B cell (primary cell): ENCODE results near the gene STARD3. TPM values are rescaled to one million over a fixed set of nuclear protein-coding genes. Genes with fewer than 3 reads are reported as not detected.

Experiments used
- ATAC-seq: fragments of 200-7000 bp; cut with Tn5 transposase; one replicate; pipeline ENCODE4 v1.10.0; 2021; ENCODE audit warnings: low read depth, mild to moderate bottlenecking, moderate number of reproducible peaks, moderate library complexity
- CTCF ChIA-PET: fragments of 350-600 bp; sonication (Branson Sonifier 250); formaldehyde crosslinking; loops from one replicate; lab custom pipeline; 2021; ENCODE audit warnings: antibody characterized with exemption, inconsistent platforms; lab: Charles Lee
- POLR2A ChIA-PET: fragments of 350-600 bp; sonication (Branson Sonifier 250); formaldehyde crosslinking; loops from one replicate; lab custom pipeline; 2021; ENCODE audit warnings: antibody characterized with exemption; lab: Charles Lee
- DNase-seq: peaks from one replicate; pipeline ENCODE4 v3.0.0; 2013
- H2AFZ ChIP-seq: 2 replicates; pipeline ENCODE4 v1.6.1; 2012; ENCODE audit warnings: mild to moderate bottlenecking, low read depth, low read length; ENCODE audit not compliant: insufficient read depth, poor library complexity, severe bottlenecking
- H3K27ac ChIP-seq, 2 donors: 1 replicate in 1 of 2; 2 replicates in 1 of 2; pipeline ENCODE4 v1.5.1; 2012 to 2013; ENCODE audit warnings: low read length in 2 of 2, mild to moderate bottlenecking in 2 of 2, moderate library complexity in 1 of 2
- H3K27me3 ChIP-seq, 4 experiments: fragments of 200-600 bp in 1 of 4; sonication (generic) in 1 of 4; replicated peaks in 1 of 4; 1 replicate in 2 of 4; 2 replicates in 2 of 4; pipeline versions ENCODE4 v1.6.1 to v1.7.0; 2013 to 2016; ENCODE audit warnings: low read length in 3 of 4, mild to moderate bottlenecking in 2 of 4, mixed read lengths in 1 of 4, moderate library complexity in 1 of 4; ENCODE audit not compliant: insufficient read depth in 4 of 4, control insufficient read depth in 3 of 4; ENCODE audit errors: control extremely low read depth in 1 of 4
- H3K36me3 ChIP-seq, 2 experiments: replicated peaks in 1 of 2; 1 replicate in 1 of 2; 2 replicates in 1 of 2; pipeline versions ENCODE4 v1.6.1 to v1.7.1; 2013; ENCODE audit warnings: low read length in 1 of 2; ENCODE audit not compliant: insufficient read depth in 2 of 2, control insufficient read depth in 1 of 2; ENCODE audit errors: control extremely low read depth in 1 of 2, extremely low read depth in 1 of 2
- H3K4me1 ChIP-seq, 2 donors: fragments of 200-600 bp in 1 of 2; sonication (generic) in 1 of 2; 1 replicate in 1 of 2; 2 replicates in 1 of 2; pipeline versions ENCODE4 v1.5.1 to v1.6.1; 2013 to 2017; ENCODE audit warnings: low read length in 2 of 2; ENCODE audit not compliant: control insufficient read depth in 2 of 2, insufficient read depth in 2 of 2
- H3K4me2 ChIP-seq: replicated peaks from 2 replicates; pipeline ENCODE3; 2012; ENCODE audit warnings: mild to moderate bottlenecking, low read depth, low read length; ENCODE audit not compliant: poor library complexity, severe bottlenecking
- H3K4me3 ChIP-seq, 5 experiments: fragments of 200-600 bp in 1 of 5; sonication (generic) in 1 of 5; 1 replicate in 3 of 5; 2 replicates in 2 of 5; pipeline versions ENCODE4 v1.5.1 to v1.7.0; 2011 to 2016; ENCODE audit warnings: low read length in 4 of 5, mild to moderate bottlenecking in 4 of 5, low read depth in 2 of 5, control low read depth in 1 of 5, moderate library complexity in 1 of 5; ENCODE audit not compliant: insufficient read depth in 1 of 5; ENCODE audit errors: control extremely low read depth in 1 of 5, extremely low read depth in 1 of 5
- H3K79me2 ChIP-seq: fragments of 200-600 bp; sonication (generic); one replicate; pipeline ENCODE4 v1.6.0; 2016; ENCODE audit warnings: low read length; ENCODE audit not compliant: control insufficient read depth, insufficient read depth
- H3K9ac ChIP-seq: fragments of 200-600 bp; sonication (generic); 2 replicates; pipeline ENCODE4 v1.6.1; 2017; ENCODE audit warnings: mild to moderate bottlenecking, low read length, moderate library complexity
- H3K9me3 ChIP-seq, 3 donors: one replicate each; pipeline versions ENCODE4 v1.6.1 to v1.7.1; 2013; ENCODE audit warnings: low read length in 2 of 3; ENCODE audit not compliant: control insufficient read depth in 2 of 3, insufficient read depth in 1 of 3; ENCODE audit errors: control extremely low read depth in 1 of 3
- H4K20me1 ChIP-seq: 2 replicates; pipeline ENCODE4 v1.6.0; 2012; ENCODE audit warnings: mild to moderate bottlenecking, low read length; ENCODE audit not compliant: insufficient read depth, control insufficient read depth, poor library complexity, severe bottlenecking
- H3K27ac Mint-ChIP-seq: one replicate; pipeline ENCODE4 v1.8.0; 2021; ENCODE audit warnings: mixed read lengths
- H3K27me3 Mint-ChIP-seq: one replicate; pipeline ENCODE4 v1.8.0; 2021; ENCODE audit warnings: mixed read lengths
- H3K4me1 Mint-ChIP-seq: one replicate; pipeline ENCODE4 v1.8.0; 2021; ENCODE audit warnings: mixed read lengths
- H3K4me3 Mint-ChIP-seq: one replicate; pipeline ENCODE4 v1.8.0; 2021; ENCODE audit warnings: mixed read lengths
- H3K9me3 Mint-ChIP-seq: one replicate; pipeline ENCODE4 v1.8.0; 2022; ENCODE audit warnings: mixed read lengths; ENCODE audit not compliant: insufficient read depth
- EZH2 ChIP-seq: IDR thresholded peaks from 2 replicates; pipeline ENCODE4 v1.6.1; 2012; ENCODE audit warnings: borderline replicate concordance, low read depth, mild to moderate bottlenecking, moderate library complexity, low read length; ENCODE audit not compliant: insufficient read depth, poor library complexity, severe bottlenecking
- WGBS: methylation state at CpG from one replicate; pipeline ENCODE4 v1.1.5; 2013; ENCODE audit warnings: missing lambda C conversion rate; ENCODE audit not compliant: insufficient coverage; 5-methylcytosine and 5-hydroxymethylcytosine counted together
- intact Hi-C: fragments of 100-400 bp; cut with micrococcal nuclease; formaldehyde crosslinking; loops from one replicate; pipeline ENCODE4 v1.10.0; 2022
- polyA plus RNA-seq: library from polyadenylated mRNA; depleted of rRNA; stranded (reverse); fragments of >200 nt; gene quantifications from 2 replicates; pipeline ENCODE4 v1.2.3, GENCODE V29; 2012
- total RNA-seq, 2 donors: library from RNA; stranded (reverse); fragments of 120-200 nt in 1 of 2; gene quantifications; 1 replicate in 1 of 2; 2 replicates in 1 of 2; pipeline versions ENCODE4 v1.2.3 to v1.2.4, GENCODE V29; 2013 to 2022
- TF ChIP-seq, protein P1 (sequence below): fragments of 200-600 bp; IDR thresholded peaks from one replicate; pipeline ENCODE4 v1.8.0; 2022; ENCODE audit warnings: antibody characterized with exemption, mild to moderate bottlenecking

The STARD3 gene
- total and polyA plus RNA-seq, 2 donors (not counting 1 experiment from before 2014, with no cell fraction given): 93.1 to 231 TPM

DNA sequence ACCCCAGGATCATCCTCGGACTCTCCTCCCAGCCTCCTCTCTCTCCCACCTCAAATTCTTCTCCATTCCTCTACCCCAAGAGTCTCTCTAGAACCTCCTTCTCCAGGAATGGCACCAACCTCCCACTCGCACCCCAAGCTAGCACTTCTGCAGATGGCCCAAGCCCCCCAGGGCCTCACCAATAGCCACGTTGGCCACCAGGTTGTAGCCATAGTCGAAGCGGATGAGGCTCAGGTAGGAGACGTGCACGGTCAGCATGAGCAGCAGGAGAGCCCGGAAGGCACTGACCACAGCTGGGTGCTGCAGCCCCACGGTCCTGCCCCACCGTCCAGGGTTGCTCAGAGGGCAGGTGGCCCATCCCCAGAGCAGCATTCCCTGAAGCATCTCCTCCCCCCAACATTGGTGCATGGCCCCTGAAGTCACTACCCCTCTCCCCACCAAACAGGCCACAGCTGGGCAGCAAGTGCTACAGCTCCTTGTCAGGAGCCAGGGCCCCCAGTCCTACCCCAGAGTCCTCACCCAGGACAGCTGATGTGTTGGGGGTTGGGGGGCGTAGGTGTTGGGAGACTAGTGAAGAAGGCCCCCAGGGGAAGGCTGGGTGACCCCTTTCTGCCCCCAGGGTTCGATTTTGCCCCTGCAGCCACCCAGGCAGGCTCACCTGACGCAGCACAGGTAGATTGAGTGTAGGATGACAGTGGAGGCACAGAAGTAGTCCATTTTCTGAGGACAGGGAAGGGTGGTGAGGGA lies 36.6 kb downstream of the STARD3 start:
- Mint-ChIP-seq H3K9me3 (no peaks in the 10 kb centered on the region), H3K4me1 (peaks cover 63% of the 10 kb centered on the region)
- TF ChIP-seq, protein P1, sequence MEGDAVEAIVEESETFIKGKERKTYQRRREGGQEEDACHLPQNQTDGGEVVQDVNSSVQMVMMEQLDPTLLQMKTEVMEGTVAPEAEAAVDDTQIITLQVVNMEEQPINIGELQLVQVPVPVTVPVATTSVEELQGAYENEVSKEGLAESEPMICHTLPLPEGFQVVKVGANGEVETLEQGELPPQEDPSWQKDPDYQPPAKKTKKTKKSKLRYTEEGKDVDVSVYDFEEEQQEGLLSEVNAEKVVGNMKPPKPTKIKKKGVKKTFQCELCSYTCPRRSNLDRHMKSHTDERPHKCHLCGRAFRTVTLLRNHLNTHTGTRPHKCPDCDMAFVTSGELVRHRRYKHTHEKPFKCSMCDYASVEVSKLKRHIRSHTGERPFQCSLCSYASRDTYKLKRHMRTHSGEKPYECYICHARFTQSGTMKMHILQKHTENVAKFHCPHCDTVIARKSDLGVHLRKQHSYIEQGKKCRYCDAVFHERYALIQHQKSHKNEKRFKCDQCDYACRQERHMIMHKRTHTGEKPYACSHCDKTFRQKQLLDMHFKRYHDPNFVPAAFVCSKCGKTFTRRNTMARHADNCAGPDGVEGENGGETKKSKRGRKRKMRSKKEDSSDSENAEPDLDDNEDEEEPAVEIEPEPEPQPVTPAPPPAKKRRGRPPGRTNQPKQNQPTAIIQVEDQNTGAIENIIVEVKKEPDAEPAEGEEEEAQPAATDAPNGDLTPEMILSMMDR: no peak
- TF ChIP-seq EZH2: no peak

DNA sequence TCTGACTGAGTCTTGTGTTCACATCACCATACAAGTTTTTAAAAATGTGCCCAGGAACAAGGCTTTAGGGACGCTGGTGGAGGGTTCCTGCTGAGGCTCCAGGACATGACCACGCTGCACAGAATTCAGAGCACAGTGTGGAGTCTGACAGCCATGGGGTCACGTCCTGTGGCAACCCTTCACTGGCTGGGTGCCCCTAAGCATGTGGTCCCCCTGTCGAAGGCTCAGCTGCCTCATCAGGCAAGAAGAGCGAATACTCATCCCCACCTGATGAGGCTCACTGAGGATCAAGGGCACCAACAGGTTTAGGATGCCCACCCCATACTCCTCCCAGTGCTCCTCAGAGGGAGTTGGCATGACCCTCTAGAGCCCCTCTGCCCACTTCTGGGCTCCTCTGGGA lies 37.2 kb downstream of the STARD3 start:
- H3K79me2 ChIP-seq: no peaks in the 10 kb centered on the region
- TF ChIP-seq EZH2: no peak
- TF ChIP-seq, protein P1: no peak
- WGBS: 84% methylated on average over 5 of the region's 5 CpGs
- Mint-ChIP-seq H3K4me3 (no peak overlapping the region), H3K27me3 (peaks cover 9% of the 10 kb centered on the region), H3K4me1 (peaks cover 67% of the 10 kb centered on the region), H3K27ac (peak overlapping the region; percentile 98), H3K9me3 (no peaks in the 10 kb centered on the region)
- ATAC-seq (no peak), DNase-seq (peak; percentile 10)
- peaks cover 63 to 77% of the 10 kb centered on the region in 2 donors for H3K4me1 ChIP-seq
- H3K9ac ChIP-seq: no peak overlapping the region
- H2AFZ ChIP-seq: no peak overlapping the region
- H3K36me3 ChIP-seq: peaks cover 0 to 5% of the 10 kb centered on the region in 2 experiments
- intact Hi-C loops: no loop called here
- POLR2A ChIA-PET: interaction anchor here (0.6 to 2.8 kb wide), 6 partner anchors 14 to 81 kb away, joined by 3 to 17 read pairs (median 7); partner anchors contain the start of gene PGAP3
- peaks cover 0 to 6% (median 0%) of the 10 kb centered on the region in 3 donors for H3K9me3 ChIP-seq
- CTCF ChIA-PET: interaction anchor here (1.0 to 3.1 kb wide), 5 partner anchors 13 to 52 kb away, joined by 3 to 19 read pairs (median 5); partner anchors contain the start of gene PGAP3
- peak overlapping the region; percentile 59 for H3K4me2 ChIP-seq
- H3K27me3 ChIP-seq: peaks cover 0 to 16% (median 0%) of the 10 kb centered on the region in 4 experiments
- H4K20me1 ChIP-seq: no peaks in the 10 kb centered on the region
- H3K27ac ChIP-seq: peak overlapping the region; percentile 65 to 94
- no peak overlapping the region for H3K4me3 ChIP-seq

More for the DNA sequence above, 36.6 kb downstream of the STARD3 start:
- no peaks in the 10 kb centered on the region for H3K79me2 ChIP-seq
- peak overlapping the region; percentile 59 for H3K4me2 ChIP-seq
- H3K36me3 ChIP-seq: peaks cover 0 to 3% of the 10 kb centered on the region in 2 experiments
- no peaks in the 10 kb centered on the region for H4K20me1 ChIP-seq
- peak overlapping the region; percentile 41 for H3K27ac Mint-ChIP-seq
- no peak overlapping the region for H3K4me3 Mint-ChIP-seq
- H3K27me3 ChIP-seq: peaks cover 0 to 22% (median 0%) of the 10 kb centered on the region in 4 experiments
- no peak overlapping the region for H2AFZ ChIP-seq
- H3K27ac ChIP-seq: peak overlapping the region in 1 of 2 donors; percentile 94
- 87% methylated on average over 13 of the region's 13 CpGs for WGBS
- DNase-seq (no peak), ATAC-seq (no peak)
- peaks cover 0 to 6% (median 0%) of the 10 kb centered on the region in 3 donors for H3K9me3 ChIP-seq
- intact Hi-C loops: no loop called here
- POLR2A ChIA-PET: no interaction called here
- H3K27me3 Mint-ChIP-seq: peaks cover 13% of the 10 kb centered on the region
- H3K4me1 ChIP-seq: peaks cover 60 to 75% of the 10 kb centered on the region in 2 donors
- CTCF ChIA-PET: interaction anchor here (1.1 to 8.7 kb wide), 5 partner anchors 10 to 52 kb away, joined by 3 to 109 read pairs (median 4); partner anchors contain the start of gene PGAP3
- H3K9ac ChIP-seq: no peak overlapping the region
- H3K4me3 ChIP-seq: no peak overlapping the region
